Skin of body (tissue), 2 donors: ENCODE results near the gene SLC8A1. TPM values are rescaled to one million over a fixed set of nuclear protein-coding genes. Genes with fewer than 3 reads are reported as not detected.

Experiments
- DNase-seq: peaks from one replicate; lab custom pipeline; 2025; lab: John Stamatoyannopoulos, UW
- total RNA-seq: library from RNA; depleted of rRNA; stranded (reverse); fragments of >200 nt; gene quantifications from one replicate; pipeline ENCODE4 v1.2.3, GENCODE V29; 2014

SLC8A1 gene
- 35.5 TPM for total RNA-seq

- no peak for DNase-seq
Measured at GRCh38 chr2:40451918-40452605, at the start of gene SLC8A1. TSS of gene SLC8A1 (minus strand) at chr2:40452090.

DNA sequence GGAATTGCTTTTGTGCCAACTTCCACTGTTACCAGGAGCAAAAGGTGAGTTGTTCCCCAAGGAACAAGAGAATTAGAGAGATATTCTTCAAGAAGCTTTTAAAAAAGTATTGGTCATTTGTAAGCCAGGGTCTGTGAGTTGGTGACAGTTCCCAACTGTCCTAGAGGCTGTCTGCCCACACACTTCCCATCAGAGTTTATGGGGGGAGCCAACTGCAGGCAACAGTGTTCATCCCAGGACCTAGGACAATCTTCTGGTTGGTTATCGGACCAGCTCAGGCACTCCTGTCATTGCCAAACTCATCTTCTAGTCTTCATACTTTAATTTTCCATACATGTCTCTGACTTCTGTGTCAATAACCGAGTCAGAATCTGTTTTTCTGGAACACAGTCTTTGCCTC, 47.5 kb upstream of the SLC8A1 start:
- DNase-seq, result no peak

DNA sequence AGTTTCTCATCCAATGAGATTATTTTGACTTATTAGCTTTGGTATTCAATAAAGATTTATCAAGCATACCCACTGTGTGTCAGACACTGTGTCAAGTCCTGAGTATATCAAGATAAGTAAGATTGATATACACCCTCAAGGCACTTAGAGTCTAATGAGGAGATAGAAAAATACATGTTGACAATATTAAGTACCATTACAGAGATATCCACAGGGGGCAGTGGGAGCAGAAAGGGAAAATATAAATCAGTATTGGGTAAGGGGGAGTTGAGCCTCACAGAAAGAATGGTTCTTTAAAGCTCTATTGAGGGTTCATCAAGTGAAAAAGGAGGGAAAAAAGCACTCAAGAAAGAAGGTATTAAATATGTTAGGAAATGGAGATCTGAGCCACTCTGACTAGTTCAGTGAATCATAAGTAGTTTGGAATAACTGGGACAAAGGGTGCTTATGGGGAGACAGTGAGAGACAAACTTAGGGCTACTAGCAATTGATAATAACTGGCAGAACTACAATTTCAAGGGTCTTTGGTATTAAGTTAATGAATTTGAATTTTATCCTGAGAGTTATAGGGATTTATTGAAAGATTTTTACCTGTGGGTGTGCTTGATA, 45.5 kb upstream of the SLC8A1 start:
- no peak for DNase-seq

DNA sequence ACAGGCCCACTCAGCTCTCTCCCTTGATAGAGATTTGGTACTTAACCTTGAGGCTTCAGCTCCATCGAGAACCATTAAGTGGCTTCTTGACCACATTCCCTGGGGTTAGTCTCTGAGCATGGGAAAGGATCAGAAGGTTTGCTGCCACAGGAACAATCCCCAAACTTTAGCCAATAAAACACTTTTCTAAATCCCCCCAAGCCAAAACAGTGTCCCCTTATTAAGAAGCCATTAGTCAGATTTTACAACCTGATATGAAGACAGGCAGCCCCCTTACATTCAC, 37.7 kb upstream of the SLC8A1 start:
- DNase-seq, result no peak

DNA sequence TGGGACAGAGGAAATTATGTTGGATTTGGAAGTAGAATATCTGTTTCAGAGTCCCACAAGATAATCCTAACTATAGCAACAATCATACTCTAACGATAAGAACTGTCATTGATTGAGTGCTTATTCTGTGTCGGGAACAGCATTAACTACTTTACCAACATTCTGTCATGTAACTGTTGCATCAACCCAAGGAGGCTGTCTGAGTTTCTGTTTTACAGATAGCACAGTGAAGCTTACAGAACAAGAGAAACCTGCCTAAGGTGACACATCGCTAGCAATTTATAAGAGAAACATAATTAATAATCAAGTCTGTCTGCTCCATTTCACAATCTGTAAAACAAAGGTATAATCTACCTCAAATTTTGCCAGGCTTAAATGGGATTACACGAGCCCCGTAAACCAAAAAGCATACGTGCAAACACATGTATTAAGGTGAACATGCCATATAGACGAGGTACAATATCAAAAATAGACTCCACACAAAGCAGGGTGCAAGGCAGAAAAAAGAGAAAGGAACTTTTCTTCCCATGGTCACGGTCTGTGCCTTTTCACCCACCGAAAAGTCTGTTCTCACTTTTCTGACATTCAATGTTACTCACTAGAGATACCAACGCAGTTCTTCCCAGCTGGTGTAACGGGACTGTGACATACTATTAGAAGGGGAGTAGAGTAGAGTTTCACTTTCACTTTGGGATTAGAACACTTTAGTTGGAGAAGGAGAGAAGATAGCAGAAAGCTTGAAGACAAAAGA, 37.2 kb upstream of the SLC8A1 start:
- no peak for DNase-seq

DNA sequence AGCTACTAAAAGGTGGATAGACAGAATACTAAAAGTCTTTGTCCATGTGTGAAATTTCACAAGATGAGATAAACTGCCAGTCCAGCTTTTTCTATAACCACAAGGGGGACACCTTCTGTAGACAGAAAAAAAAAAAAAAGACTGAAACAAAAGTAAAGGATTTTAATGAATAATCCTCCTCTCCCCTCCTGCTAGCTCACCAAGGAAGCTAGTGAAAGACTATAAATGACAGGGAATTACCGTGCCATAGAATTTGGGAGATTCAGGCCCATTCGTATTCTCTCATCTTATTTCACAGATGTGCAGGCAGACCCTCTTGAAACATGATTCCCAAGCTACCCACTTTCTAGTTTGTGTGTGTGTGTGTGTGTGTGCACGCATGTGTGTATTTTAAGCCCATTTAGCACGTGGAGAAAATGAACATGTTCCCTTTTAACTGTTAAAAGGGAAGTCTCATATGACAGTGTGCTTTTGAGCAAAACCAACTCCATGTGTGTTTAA, 36.3 kb upstream of the SLC8A1 start:
- DNase-seq, result no peak

GRCh38 chr2:40487602-40488001, 35.7 kb upstream of the SLC8A1 start:
- DNase-seq, result no peak

- no peak for DNase-seq
Measured at GRCh38 chr2:40485854-40486253, 34.0 kb upstream of the SLC8A1 start.

- no peak for DNase-seq
Measured at GRCh38 chr2:40485318-40485717, 33.4 kb upstream of the SLC8A1 start.

GRCh38 chr2:40483549-40484243, 31.8 kb upstream of the SLC8A1 start:
- no peak for DNase-seq

DNA sequence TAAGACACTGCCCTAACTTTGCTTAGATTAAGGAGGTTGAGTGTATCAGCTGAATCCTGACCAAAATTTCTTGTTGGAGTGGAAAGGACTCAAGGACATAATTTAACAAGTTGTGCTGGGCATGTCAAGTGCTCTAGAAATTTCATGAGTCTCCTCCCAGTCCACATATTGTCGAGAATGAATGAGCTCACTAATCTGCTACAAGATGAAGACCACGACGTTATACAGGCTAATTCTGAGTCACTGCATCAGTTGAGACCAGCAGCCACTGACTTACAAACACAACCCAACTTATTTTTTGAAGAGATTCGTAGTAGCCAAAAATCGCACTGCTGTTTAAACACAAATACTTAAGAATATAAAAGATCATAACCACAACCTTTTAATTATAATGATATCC, 28.7 kb upstream of the SLC8A1 start:
- no peak for DNase-seq

GRCh38 chr2:40480073-40480472, 28.2 kb upstream of the SLC8A1 start:
- no peak for DNase-seq

DNA sequence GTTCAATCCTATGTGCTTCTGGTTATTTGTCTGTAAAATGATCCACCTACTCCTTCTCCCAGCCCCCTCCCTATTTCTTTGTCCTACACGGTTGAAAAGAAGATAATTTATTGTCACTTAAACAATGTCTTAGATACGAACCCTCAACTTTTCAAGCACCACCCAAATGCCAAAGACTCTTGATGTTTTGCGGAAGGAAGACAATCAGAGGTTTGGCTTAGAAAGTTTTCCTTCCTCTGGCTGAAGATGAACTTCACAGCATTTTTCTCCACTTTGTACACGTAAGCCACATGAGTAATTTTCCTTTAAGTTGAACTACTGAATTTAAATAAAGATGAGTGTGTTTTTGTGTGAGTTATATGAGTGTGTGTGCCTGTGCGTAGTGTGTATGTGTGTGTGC, 25.5 kb upstream of the SLC8A1 start:
- no peak for DNase-seq

DNA sequence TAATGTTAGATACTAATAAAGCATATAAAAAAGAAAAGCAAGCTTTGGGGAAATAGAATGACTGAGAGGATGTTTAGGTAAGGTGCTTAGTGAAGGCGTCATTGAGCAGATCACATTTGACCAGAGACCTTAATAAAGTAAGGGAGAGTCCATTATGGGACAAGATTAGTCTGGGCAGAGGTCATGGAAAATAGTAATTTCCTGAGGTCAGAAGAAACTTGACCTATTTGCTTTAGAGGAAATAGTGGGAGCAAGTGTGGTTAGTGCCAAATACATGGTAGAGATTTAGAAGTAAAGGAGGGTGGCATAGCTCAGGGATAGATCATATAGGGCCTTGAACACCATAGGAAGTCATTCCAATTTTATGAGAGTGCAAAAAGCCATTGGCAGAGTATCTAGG, 24.5 kb upstream of the SLC8A1 start:
- no peak for DNase-seq

GRCh38 chr2:40474306-40474705, 22.4 kb upstream of the SLC8A1 start:
- no peak for DNase-seq

- DNase-seq, result no peak
Measured at GRCh38 chr2:40471866-40472265, 20.0 kb upstream of the SLC8A1 start.

GRCh38 chr2:40470822-40471813, 19.2 kb upstream of the SLC8A1 start:
- no peak for DNase-seq

GRCh38 chr2:40466935-40467572, 15.2 kb upstream of the SLC8A1 start:
- DNase-seq, result no peak

GRCh38 chr2:40466332-40466906, 14.5 kb upstream of the SLC8A1 start:
- no peak for DNase-seq

DNA sequence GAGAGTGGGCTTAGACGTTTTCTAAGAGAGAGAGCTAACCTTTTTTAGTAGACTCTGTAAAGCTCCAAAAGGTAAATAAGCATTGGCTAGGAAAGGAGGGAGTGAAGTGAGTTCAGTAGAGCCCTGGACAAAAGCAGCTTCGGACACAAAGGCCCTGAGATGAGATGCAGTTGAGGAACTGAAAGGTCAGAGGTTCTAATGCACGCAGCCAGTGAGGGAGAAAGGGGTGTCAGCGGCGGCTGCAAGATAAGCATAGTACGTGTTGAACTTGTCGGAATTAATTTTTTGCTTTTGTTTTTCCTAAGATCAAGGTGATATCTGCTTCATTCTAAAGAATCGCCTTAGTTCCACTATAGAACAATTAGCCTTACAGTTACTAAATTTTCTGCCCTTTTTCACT, 11.2 kb upstream of the SLC8A1 start:
- no peak for DNase-seq
